CD4-positive, alpha-beta T cell treated with Interleukin-2 at 100 ng/mL for 4 hours (primary cell): ENCODE data around the gene SCN2B.

Experiments
- DNase-seq: peaks from one replicate; pipeline ENCODE4 v3.0.0-alpha.2; 2020; ENCODE audit warnings: low spot score

Gene SCN2B

DNA sequence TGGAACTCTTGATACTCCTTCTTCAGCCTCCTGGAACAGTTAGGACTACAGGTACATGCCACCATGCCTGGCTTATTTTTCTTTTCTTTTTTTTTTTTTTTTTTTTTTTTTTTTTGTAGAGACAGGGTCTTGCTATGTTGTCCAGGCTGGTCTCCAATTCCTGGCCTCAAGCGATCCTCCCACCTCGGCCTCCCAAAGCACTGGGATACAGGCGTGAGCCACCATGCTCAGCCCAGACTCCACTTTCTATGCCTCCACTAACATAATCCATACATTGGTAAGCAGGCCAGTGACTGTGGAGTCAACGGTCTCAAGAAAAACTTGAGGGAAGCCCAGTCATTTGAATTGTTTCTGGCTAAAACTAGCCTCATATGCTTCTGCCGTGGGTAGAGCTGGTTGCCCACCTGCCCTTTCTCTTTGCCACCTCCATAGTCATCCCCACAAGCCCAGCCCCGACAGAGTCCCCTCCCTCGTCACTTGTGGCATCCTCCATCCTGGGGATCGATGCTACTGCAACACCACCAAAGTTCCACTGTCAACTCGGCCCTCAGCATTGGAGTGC, 2.4 kb downstream of the SCN2B start:
- no peak for DNase-seq

- DNase-seq: no peak
Measured at GRCh38 chr11:118172356-118172755, 4.1 kb downstream of the SCN2B start.

- peak; percentile 74 for DNase-seq
Measured at GRCh38 chr11:118171269-118172062, 5.0 kb downstream of the SCN2B start.

GRCh38 chr11:118170882-118171268, 5.6 kb downstream of the SCN2B start:
- DNase-seq: no peak

GRCh38 chr11:118170231-118170630, 6.2 kb downstream of the SCN2B start:
- no peak for DNase-seq

GRCh38 chr11:118169300-118170140, 6.9 kb downstream of the SCN2B start:
- DNase-seq: no peak

GRCh38 chr11:118168751-118169150, 7.7 kb downstream of the SCN2B start:
- DNase-seq: no peak

GRCh38 chr11:118168316-118168715, 8.1 kb downstream of the SCN2B start:
- DNase-seq: no peak

- no peak for DNase-seq
Measured at GRCh38 chr11:118167906-118168305, 8.5 kb downstream of the SCN2B start.

DNA sequence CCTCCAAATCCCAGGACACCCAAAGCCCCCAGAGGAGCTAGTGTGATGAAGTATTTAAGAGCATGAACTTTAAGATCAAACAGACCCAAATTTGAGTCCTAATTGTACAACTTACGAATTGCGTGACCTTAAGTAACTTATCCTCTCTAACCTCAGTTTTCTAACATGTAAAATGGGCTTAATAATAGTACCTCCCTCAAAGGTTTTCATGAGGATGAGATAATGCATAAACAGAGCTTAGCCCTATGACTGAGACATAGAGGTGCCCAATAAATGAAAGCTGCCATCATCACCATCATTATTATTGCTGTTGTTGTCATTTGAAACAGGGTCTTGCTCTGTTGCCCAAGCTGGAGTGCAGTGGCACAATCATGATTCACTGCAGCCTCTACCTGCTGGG, 9.2 kb downstream of the SCN2B start:
- no peak for DNase-seq

DNA sequence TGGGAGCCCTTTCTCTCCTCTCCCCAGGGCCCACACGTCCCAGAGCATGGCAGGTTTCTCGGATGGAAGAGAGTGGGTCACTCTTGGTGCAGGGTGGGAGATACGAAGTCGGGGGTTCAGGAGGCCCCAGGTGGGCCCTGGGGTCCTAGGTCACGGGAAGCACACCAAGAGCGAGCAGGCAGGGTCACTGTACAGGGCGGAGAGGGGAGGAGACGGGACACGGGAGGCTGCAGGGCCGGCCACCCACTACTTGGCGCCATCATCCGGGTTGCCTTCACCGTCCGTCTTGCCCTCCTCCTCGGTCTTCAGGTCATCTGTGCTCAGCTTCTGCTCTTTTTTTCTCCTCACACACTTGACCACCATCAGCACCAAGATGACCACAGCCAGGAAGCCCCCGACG, 9.8 kb downstream of the SCN2B start:
- no peak for DNase-seq

DNA sequence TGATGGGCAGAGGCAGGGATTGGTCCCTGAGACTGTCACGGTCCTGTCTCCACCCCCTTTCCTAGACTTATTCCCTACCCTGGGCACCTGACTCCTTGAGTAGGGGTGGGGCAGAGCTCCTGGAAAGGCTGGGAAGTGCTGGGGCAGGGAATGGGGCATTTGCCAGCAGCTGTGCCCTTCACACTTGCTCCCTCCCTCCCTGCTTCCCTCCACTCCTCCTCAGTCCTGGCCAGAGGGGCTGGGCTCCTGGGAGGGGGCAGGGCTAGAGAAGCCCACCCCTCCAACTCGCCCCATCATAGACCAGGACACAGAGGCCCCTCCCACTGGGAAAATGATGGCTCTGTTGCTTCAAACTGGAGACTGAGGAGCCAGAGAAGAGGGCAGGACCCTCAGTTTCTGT, 11.6 kb downstream of the SCN2B start:
- DNase-seq: no peak

DNA sequence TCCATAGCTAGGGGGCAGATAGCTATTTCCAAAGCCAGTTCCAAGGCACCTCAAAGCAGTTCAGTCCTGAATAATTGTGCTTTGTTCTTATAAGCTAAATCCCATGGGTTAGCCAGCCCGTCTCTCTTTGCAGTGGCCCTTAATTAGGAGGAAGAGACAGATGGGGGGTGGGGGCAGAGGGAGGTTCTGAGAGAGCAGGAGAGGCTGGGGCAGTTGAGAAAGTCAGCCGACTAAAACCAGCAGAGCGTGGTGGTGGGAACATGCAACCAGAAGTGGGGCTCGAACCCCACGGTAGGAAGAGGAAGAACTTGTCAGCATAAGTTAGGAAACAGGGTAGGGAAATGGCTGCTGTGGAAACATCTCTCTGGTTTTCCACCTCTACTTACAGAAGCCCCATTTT, 12.9 kb downstream of the SCN2B start:
- DNase-seq: no peak

DNA sequence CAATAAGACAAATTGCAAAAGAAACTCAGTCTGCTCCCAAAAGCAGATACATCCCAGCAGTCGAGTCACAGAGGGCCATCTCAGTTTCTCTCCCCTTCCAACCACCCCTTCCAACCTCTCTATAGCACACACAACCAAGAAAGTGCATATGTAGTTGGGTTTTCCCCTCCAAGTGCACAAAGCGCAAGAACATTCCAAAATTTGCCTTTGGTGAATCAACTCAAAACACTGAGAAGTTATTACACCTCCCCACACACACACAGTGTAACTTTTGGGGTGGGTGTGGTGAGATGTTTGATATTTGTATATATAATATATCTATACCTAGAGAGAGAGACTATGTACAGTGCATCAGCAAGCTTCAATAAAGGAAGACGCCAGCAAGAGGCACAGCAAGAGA, 13.6 kb downstream of the SCN2B start:
- no peak for DNase-seq

- no peak for DNase-seq
Measured at GRCh38 chr11:118161786-118162185, 14.7 kb downstream of the SCN2B start.

DNA sequence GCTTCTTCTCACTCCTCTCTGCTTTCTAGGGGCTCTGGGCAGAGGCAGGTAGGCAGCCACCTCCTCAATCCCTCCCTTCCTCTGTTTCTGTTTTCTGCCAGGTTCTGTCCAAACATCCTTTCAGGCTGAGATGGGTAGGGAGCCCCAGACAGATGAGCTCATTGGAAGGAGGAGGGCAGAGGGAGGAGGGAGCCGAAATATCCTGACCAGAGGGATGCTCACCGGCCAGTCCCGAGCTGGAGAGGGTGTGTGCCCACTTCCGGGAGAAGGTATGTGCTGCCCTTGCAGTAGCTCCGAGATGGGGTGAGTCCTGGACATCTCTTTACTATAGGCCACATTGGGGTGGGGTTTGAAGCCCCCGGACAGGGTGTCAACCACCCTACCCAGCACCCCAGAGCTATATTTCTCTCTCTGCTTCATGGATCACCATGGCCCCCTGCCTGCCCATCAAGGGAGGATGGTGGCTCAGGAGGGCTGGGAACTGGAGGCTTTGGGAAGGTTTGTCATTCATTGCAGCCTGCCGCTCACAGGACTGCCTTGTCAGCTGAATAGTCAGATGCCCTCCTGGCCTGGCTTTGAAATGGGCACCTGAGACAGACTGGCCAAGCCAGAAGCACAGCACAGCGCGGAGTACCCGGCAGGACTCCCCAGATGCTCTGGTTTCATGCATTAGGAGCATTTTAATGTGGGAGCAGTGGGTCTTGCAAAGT, 19.1 kb downstream of the SCN2B start:
- DNase-seq: no peak

GRCh38 chr11:118156531-118157185, 19.8 kb downstream of the SCN2B start:
- peak; percentile 18 for DNase-seq

DNA sequence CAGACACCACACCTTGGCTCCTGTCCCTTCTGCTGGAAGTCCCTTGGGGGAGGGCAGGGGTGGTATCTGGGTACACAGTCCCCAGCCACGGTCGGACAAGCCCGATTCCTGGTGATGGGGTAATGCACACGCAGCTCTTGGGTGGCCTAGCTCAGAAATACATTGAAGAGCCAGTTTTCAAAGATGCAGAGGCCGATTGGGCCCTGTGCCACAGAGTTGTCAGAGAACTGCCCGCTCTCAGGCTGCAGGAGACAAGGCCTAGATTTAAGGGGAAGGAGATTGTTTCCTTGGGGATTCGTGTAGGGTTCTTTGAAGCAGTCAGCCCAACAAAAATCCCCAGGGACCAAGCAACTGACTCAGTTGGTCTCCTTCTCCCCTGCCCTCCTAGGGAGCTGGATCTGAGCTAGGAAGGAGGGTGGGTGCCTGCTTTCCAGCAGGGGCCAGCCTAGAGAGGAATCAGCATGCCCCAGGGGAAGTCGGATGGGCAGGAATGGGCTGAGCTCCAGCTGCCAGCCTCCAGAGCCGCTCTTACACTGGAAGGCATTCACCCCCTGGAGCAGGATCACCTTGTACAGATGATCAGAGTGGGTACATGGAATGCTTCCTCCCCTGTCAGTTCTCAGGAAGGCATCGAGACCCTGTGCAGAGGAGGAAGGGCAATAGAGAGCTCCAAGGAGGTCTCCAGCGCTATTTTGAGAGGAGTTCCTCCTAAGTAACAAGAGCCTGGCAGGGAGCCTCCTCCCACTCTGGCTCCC, 20.5 kb downstream of the SCN2B start:
- DNase-seq: no peak

DNA sequence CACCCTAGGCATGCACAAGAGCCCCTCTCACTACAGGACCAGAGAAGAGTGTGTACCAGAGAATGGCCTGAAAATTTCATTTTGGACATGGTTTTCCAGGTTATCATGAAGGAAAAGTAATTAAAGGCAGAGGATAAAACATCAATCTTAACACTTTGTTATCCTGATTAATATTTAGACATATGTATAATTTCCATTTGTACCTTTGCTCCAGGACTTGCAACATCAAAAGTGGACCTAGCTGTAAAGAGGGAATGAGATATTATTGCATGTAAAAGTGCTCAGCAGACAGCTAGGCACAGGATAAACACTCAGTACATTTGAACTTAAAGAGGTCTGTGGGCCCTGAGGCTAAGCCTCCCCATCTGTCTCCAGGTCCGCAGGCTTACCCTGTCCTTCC, 21.8 kb downstream of the SCN2B start:
- no peak for DNase-seq

DNA sequence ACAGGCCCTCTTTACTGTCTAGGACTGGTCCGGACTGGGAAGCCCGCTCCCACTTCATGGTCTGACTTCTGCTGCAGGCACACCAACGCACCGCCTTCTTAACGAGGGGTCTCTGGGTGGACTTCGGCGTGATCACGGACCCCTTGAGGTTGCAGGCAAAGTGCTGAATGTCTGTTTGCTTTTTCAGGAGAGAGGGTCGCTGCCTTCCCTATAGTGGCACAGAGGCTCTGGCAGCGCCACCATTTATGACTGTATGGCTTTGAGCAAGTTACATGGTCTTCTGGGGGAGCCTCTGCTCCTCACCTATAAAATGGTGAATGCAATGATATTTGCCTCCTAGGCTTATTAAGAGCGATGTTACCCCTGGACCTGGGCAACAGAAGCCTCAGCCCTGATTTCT, 22.5 kb downstream of the SCN2B start:
- DNase-seq: no peak

DNA sequence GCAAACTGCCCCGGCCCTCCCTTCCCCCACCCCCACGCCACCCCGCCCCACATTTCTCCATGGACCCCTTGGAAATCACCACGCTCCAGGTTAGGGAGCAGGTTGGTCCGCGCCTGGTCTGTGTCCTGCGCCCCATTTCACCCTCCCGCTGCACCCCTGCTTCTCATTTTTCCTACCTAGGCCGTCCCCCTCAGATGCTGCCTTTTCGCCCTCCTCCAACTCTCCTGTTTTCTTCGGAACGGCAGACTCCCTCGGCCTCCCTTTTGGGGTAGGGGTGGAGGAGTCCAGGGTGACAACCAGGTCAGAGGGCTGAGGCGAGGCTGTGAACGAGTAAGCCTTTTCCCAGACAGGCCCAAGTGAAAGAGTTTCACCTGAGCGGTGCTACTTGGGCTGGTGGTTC, 22.9 kb downstream of the SCN2B start:
- no peak for DNase-seq
